ENCODE measurements around the gene WIZ. TPM values are rescaled to one million over a fixed set of nuclear protein-coding genes. Genes with fewer than 3 reads are reported as not detected.

The WIZ gene
- total RNA-seq, 2 donors from 2014 or later: 38.0 to 38.6 TPM

DNA sequence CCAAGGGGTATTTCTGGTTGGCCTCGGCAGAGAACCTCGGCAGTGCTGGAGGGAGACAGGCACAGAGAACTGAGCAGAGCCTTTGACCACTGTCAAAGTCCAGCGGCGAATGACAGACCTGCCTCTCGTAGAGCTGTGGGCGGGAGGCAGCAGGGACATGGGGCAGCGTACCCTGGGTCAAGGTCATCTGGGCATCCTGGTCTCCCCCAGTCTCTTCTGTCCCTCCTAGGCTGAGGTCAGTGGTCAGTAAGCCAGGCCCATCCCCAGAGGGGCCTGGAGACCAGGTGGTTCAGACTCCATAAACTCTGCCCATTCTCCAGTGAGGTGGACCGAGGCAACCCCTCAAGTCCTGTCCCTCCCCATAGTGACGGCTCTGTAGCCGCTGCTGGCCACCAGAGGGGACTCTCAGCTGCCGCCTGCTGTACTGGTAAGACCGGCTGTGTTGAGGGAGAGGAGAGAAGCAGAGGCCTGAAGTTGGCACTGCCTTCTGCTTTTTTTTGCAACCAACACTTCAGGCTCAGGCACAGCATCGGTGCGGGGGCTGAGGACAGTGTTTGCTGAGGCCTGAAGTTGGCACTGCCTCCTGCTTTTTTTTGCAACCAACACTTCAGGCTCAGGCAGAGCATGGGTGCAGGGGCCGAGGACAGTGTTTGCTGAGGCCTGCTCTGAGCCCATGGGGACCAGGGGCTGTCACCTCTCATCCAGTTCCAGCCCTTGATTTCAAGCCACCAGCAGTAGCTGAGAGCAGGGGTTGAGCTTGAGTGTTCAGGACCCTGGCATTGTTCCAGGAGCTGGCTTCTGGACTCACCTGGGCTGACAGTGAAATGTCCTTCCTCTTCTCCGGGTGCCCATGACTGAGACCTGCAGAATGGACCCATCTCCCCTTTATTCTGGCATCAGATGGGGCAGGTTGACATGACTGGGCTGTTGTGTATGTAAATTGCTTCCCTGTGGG is 29.9 kb upstream of the WIZ start, which contains the start of gene PGLYRP2:
Gene PGLYRP2, minus strand, starts transcription at position 111 of the 955 bp plus-strand sequence. CDS start 130 bp downstream, outside the sequence.
- Mint-ChIP-seq H3K27me3 (ENCODE audit: insufficient read depth) (peaks cover 4% of the 10 kb centered on the region), H3K4me3 (no peak within 1 kb of the TSS), H3K9me3 (peaks cover 74% of the 10 kb centered on the region), H3K4me1 (no peaks in the 10 kb centered on the region), H3K36me3 (ENCODE audit: low read depth) (no peaks in the 10 kb centered on the region), H3K27ac (no peak within 1 kb of the TSS)
- Histone ChIP-seq H3K27me3 (ENCODE audit: control insufficient read depth, insufficient read depth, low read length, poor library complexity, severe bottlenecking) (no peaks in the 10 kb centered on the region), H3K27ac (ENCODE audit: low read depth, low read length) (no peak within 1 kb of the TSS), H3K4me3 (ENCODE audit: low read length) (no peak within 1 kb of the TSS), H3K9ac (ENCODE audit: extremely low read depth, low read length, poor library complexity, severe bottlenecking) (no peak within 1 kb of the TSS), H3K36me3 (ENCODE audit: control insufficient read depth, insufficient read depth, low read length) (no peaks in the 10 kb centered on the region), H3K9me3 (ENCODE audit: control insufficient read depth, low read length) (peaks cover 14% of the 10 kb centered on the region), H3K4me1 (ENCODE audit: control insufficient read depth, insufficient read depth, low read length) (no peaks in the 10 kb centered on the region)
- DNase-seq: peak; percentile 65
- TF ChIP-seq, protein P1, sequence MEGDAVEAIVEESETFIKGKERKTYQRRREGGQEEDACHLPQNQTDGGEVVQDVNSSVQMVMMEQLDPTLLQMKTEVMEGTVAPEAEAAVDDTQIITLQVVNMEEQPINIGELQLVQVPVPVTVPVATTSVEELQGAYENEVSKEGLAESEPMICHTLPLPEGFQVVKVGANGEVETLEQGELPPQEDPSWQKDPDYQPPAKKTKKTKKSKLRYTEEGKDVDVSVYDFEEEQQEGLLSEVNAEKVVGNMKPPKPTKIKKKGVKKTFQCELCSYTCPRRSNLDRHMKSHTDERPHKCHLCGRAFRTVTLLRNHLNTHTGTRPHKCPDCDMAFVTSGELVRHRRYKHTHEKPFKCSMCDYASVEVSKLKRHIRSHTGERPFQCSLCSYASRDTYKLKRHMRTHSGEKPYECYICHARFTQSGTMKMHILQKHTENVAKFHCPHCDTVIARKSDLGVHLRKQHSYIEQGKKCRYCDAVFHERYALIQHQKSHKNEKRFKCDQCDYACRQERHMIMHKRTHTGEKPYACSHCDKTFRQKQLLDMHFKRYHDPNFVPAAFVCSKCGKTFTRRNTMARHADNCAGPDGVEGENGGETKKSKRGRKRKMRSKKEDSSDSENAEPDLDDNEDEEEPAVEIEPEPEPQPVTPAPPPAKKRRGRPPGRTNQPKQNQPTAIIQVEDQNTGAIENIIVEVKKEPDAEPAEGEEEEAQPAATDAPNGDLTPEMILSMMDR (conservative IDR thresholded peaks at IDR 0.05): no peak
- WGBS, 2 experiments (ENCODE audit: insufficient coverage in 1 of 2, insufficient read length in 1 of 2): 81 to 86% methylated on average over 12 to 16 of the region's 16 CpGs

DNA sequence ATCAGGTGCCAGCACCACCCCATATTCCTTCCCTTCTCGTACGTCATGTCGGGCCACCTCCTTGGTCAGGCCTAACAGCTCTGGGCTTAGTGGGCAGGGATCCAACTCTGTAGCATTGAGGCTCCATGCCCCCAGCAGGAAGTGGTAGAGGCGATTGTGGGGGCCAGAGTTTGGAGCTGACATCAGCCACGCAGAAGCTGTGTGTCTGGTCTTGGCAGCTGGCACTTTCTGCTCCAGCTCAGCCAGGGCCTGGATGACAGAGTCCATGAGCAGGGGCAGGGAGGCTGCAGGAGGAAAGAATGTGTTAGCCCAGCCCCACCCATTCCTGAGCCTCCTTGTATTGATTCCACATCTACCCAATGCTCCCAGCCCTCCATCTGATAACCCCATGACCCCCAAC is 26.6 kb upstream of the WIZ start:
- H3K27me3 Mint-ChIP-seq (ENCODE audit: insufficient read depth): peaks cover 12% of the 10 kb centered on the region
- TF ChIP-seq, protein P1 (conservative IDR thresholded peaks at IDR 0.05): no peak
- no peaks in the 10 kb centered on the region for H3K4me1 Mint-ChIP-seq
- H3K36me3 Mint-ChIP-seq (ENCODE audit: low read depth): no peaks in the 10 kb centered on the region
- 79 to 88% methylated on average over 3 to 5 of the region's 5 CpGs for WGBS, 2 experiments (ENCODE audit: insufficient coverage in 1 of 2, insufficient read length in 1 of 2)
- no peak overlapping the region for H3K27ac ChIP-seq (ENCODE audit: low read depth, low read length)
- H3K36me3 ChIP-seq (ENCODE audit: control insufficient read depth, insufficient read depth, low read length): no peaks in the 10 kb centered on the region
- H3K9ac ChIP-seq (ENCODE audit: extremely low read depth, low read length, poor library complexity, severe bottlenecking): no peak overlapping the region
- no peak for DNase-seq
- no peak overlapping the region for H3K27ac Mint-ChIP-seq
- H3K4me3 Mint-ChIP-seq: no peak overlapping the region
- no peak overlapping the region for H3K4me3 ChIP-seq (ENCODE audit: low read length)
- no peaks in the 10 kb centered on the region for H3K4me1 ChIP-seq (ENCODE audit: control insufficient read depth, insufficient read depth, low read length)
- H3K9me3 Mint-ChIP-seq: peaks cover 67% of the 10 kb centered on the region
- no peaks in the 10 kb centered on the region for H3K27me3 ChIP-seq (ENCODE audit: control insufficient read depth, insufficient read depth, low read length, poor library complexity, severe bottlenecking)
- peaks cover 12% of the 10 kb centered on the region for H3K9me3 ChIP-seq (ENCODE audit: control insufficient read depth, low read length)

- Histone ChIP-seq H3K36me3 (ENCODE audit: control insufficient read depth, insufficient read depth, low read length) (no peaks in the 10 kb centered on the region), H3K4me3 (ENCODE audit: low read length) (no peak overlapping the region), H3K9ac (ENCODE audit: extremely low read depth, low read length, poor library complexity, severe bottlenecking) (no peak overlapping the region), H3K27me3 (ENCODE audit: control insufficient read depth, insufficient read depth, low read length, poor library complexity, severe bottlenecking) (no peaks in the 10 kb centered on the region), H3K9me3 (ENCODE audit: control insufficient read depth, low read length) (peaks cover 12% of the 10 kb centered on the region), H3K4me1 (ENCODE audit: control insufficient read depth, insufficient read depth, low read length) (no peaks in the 10 kb centered on the region), H3K27ac (ENCODE audit: low read depth, low read length) (no peak overlapping the region)
- TF ChIP-seq, protein P1 (conservative IDR thresholded peaks at IDR 0.05): no peak
- Mint-ChIP-seq H3K36me3 (ENCODE audit: low read depth) (no peaks in the 10 kb centered on the region), H3K4me1 (no peaks in the 10 kb centered on the region), H3K4me3 (no peak overlapping the region), H3K9me3 (peaks cover 65% of the 10 kb centered on the region), H3K27me3 (ENCODE audit: insufficient read depth) (peaks cover 19% of the 10 kb centered on the region), H3K27ac (no peak overlapping the region)
- DNase-seq: no peak
- 84 to 93% methylated on average over 7 to 10 of the region's 10 CpGs for WGBS, 2 experiments (ENCODE audit: insufficient coverage in 1 of 2, insufficient read length in 1 of 2)
Measured at GRCh38 chr19:15475611-15476010, 25.9 kb upstream of the WIZ start.

Data from endodermal cell (in vitro differentiated cells).